Purkinje cell (primary cell): ENCODE data around the gene CLDN34. TPM values are rescaled to one million over a fixed set of nuclear protein-coding genes. Genes with fewer than 3 reads are reported as not detected.

Source experiments
- polyA plus RNA-seq: library from polyadenylated mRNA; unstranded; fragments of >200 nt; fragmentation: Nextera tagmentation; gene quantifications from 2 replicates; pipeline ENCODE4 v1.2.1, GENCODE V29; 2014

The CLDN34 gene, protein sequence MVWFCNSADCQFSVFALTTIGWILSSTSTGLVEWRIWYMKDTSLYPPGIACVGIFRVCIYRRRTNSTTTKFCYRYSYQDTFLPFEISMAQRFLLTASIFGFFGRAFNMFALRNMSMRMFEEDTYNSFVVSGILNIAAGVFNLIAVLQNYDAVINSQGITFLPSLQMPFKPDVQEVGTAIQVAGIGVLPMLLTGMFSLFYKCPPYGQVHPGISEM
- not detected in 2 replicates for polyA plus RNA-seq

DNA sequence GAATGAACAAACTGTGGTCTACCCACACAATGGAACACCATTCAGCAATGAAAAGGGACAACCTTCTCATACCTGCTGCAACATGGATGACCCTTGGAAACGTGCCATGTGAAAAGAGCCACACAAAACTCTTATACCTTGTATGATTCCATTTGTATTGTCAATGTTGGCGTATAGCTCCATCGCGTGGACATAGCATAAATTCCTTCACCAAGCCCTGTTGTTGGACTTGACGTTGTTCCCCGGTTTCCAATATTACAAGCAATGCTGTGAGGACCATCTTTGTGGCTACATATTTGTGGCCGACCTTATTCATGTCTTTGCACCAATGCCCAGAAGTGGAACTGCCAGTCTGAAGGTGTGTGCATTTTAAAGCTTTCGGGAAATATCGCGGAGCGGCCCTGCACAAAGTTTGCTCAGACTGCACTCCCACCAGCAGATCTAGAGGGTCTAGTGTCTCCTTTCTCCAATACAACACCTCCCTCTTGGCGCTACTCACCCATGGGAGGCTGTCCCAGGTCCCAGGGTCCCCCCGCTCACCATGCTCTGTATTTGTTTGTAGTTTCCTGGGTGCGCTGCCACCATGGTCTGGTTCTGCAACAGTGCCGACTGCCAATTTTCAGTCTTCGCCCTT is at the start of gene CLDN34:
CLDN34 (plus strand) TSS at position 584 of the 634 bp plus-strand sequence; CDS start at position 584, 0 bp downstream.

Other genes with a start within 250 kb of the CLDN34 start
- 11.7 and 22.3 TPM in 2 replicates for gene GPR143, start 201.5 kb upstream of the CLDN34 start, polyA plus RNA-seq
- gene SHROOM2, start 180.9 kb upstream of the CLDN34 start, polyA plus RNA-seq: 19.2 and 30.5 TPM in 2 replicates
- gene CLCN4, start 189.6 kb downstream of the CLDN34 start, polyA plus RNA-seq: 63.8 and 76.4 TPM in 2 replicates